Eye (tissue), 1 donor: ENCODE data around the gene NR1I3.
"Not testable (repeated sequence)": the region's sequence is repeated elsewhere in the genome, so short reads cannot be mapped to it uniquely, and the experiment has no call there.

Experiments
- DNase-seq: peaks from one replicate; pipeline ENCODE4 v3.0.0-alpha.2; 2015

Gene NR1I3

GRCh38 chr1:161250100-161250499 is 12.1 kb upstream of the NR1I3 start:
- not testable (repeated sequence) for DNase-seq

- no peak for DNase-seq
These were observed 6.9 kb upstream of the NR1I3 start for GRCh38 chr1:161244888-161245287.

- DNase-seq, result no peak
These were observed 4.3 kb upstream of the NR1I3 start for GRCh38 chr1:161242313-161242712.

- DNase-seq, result no peak
These were observed 3.7 kb upstream of the NR1I3 start for GRCh38 chr1:161241682-161242081.

GRCh38 chr1:161235957-161236775 is 1.8 kb downstream of the NR1I3 start:
- no peak for DNase-seq

GRCh38 chr1:161233102-161233501 is 4.9 kb downstream of the NR1I3 start:
- DNase-seq, result no peak

- no peak for DNase-seq
These were observed 7.2 kb downstream of the NR1I3 start for GRCh38 chr1:161230762-161231161.

- no peak for DNase-seq
These were observed 8.1 kb downstream of the NR1I3 start for GRCh38 chr1:161229896-161230295.

- DNase-seq, result no peak
These were observed 10.0 kb downstream of the NR1I3 start for GRCh38 chr1:161228032-161228431.

- peak; percentile 90 for DNase-seq
These were observed 10.7 kb downstream of the NR1I3 start for GRCh38 chr1:161227196-161227871.

- peak; percentile 11 for DNase-seq
These were observed 11.2 kb downstream of the NR1I3 start for GRCh38 chr1:161226759-161227158.

GRCh38 chr1:161226320-161226711 is 11.7 kb downstream of the NR1I3 start:
- peak; percentile 18 for DNase-seq

- DNase-seq, result peak; percentile 99
These were observed 12.3 kb downstream of the NR1I3 start, which contains the start of gene TOMM40L for GRCh38 chr1:161225534-161226319. TSS of gene TOMM40L (plus strand) at chr1:161226060. CDS start at chr1:161226490, 430 bp downstream.

- no peak for DNase-seq
These were observed 12.8 kb downstream of the NR1I3 start for GRCh38 chr1:161225178-161225533.

GRCh38 chr1:161224695-161225087 is 13.3 kb downstream of the NR1I3 start:
- not testable (repeated sequence) for DNase-seq

- no peak for DNase-seq
These were observed 14.0 kb downstream of the NR1I3 start for GRCh38 chr1:161223805-161224694.

GRCh38 chr1:161222175-161223019 is 15.6 kb downstream of the NR1I3 start:
- DNase-seq, result no peak

GRCh38 chr1:161220002-161220401 is 18.0 kb downstream of the NR1I3 start:
- no peak for DNase-seq

GRCh38 chr1:161219078-161219892 is 18.7 kb downstream of the NR1I3 start:
- DNase-seq, result no peak

- no peak for DNase-seq
These were observed 19.5 kb downstream of the NR1I3 start for GRCh38 chr1:161218301-161219077.
